RWPE2 (cell line): Measurements from ENCODE around the gene LAMA3.

Experiments used
- ATAC-seq: fragments of 200-7000 bp; cut with Tn5 transposase; 3 replicates; pipeline ENCODE4 v1.9.1; 2021; ENCODE audit warnings: low read depth
- DNase-seq: peaks from one replicate; pipeline ENCODE4 v3.0.0-alpha.2; 2020; ENCODE audit warnings: low spot score
- H3K27ac ChIP-seq: fragments of 450-650 bp; 2 replicates; pipeline ENCODE4 v1.5.1; 2017; ENCODE audit warnings: mild to moderate bottlenecking; ENCODE audit not compliant: poor library complexity, severe bottlenecking
- H3K27me3 ChIP-seq: fragments of 250-450 bp; sonication (Bioruptor Pico); 2 replicates; pipeline ENCODE4 v1.5.1; 2021; ENCODE audit warnings: mild to moderate bottlenecking, moderate library complexity; ENCODE audit not compliant: insufficient read depth, poor library complexity, severe bottlenecking
- H3K36me3 ChIP-seq: fragments of 250-450 bp; sonication (Bioruptor Pico); 2 replicates; pipeline ENCODE4 v1.5.1; 2020; ENCODE audit warnings: low read depth, mild to moderate bottlenecking, moderate library complexity
- H3K4me1 ChIP-seq: fragments of 250-450 bp; sonication (Bioruptor Pico); 2 replicates; pipeline ENCODE4 v1.5.1; 2021; ENCODE audit warnings: mild to moderate bottlenecking, moderate library complexity; ENCODE audit not compliant: insufficient read depth, poor library complexity, severe bottlenecking
- H3K4me3 ChIP-seq: fragments of 250-450 bp; sonication (Bioruptor Pico); 2 replicates; pipeline ENCODE4 v1.5.1; 2021; ENCODE audit warnings: mild to moderate bottlenecking, moderate library complexity; ENCODE audit not compliant: severe bottlenecking
- H3K9me3 ChIP-seq: fragments of 250-450 bp; sonication (Bioruptor Pico); 2 replicates; pipeline ENCODE4 v1.5.1; 2021; ENCODE audit warnings: mild to moderate bottlenecking, moderate library complexity; ENCODE audit not compliant: severe bottlenecking
- TF ChIP-seq, protein P1 (sequence below): fragments of 450-650 bp; IDR thresholded peaks from one replicate; pipeline ENCODE4 v1.5.1; 2017; ENCODE audit warnings: mild to moderate bottlenecking, moderate library complexity; ENCODE audit not compliant: poor library complexity, severe bottlenecking

The LAMA3 gene

GRCh38 chr18:23897291-23897690, 208.0 kb downstream of the LAMA3 start:
- H3K27ac ChIP-seq, result no peak overlapping the region
- no peak overlapping the region for H3K4me3 ChIP-seq
- H3K4me1 ChIP-seq, result no peaks in the 10 kb centered on the region
- no peaks in the 10 kb centered on the region for H3K9me3 ChIP-seq
- no peaks in the 10 kb centered on the region for H3K27me3 ChIP-seq
- ATAC-seq (no peak), DNase-seq (no peak)
- TF ChIP-seq, protein P1, sequence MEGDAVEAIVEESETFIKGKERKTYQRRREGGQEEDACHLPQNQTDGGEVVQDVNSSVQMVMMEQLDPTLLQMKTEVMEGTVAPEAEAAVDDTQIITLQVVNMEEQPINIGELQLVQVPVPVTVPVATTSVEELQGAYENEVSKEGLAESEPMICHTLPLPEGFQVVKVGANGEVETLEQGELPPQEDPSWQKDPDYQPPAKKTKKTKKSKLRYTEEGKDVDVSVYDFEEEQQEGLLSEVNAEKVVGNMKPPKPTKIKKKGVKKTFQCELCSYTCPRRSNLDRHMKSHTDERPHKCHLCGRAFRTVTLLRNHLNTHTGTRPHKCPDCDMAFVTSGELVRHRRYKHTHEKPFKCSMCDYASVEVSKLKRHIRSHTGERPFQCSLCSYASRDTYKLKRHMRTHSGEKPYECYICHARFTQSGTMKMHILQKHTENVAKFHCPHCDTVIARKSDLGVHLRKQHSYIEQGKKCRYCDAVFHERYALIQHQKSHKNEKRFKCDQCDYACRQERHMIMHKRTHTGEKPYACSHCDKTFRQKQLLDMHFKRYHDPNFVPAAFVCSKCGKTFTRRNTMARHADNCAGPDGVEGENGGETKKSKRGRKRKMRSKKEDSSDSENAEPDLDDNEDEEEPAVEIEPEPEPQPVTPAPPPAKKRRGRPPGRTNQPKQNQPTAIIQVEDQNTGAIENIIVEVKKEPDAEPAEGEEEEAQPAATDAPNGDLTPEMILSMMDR, result no peak
- peaks cover 100% of the 10 kb centered on the region for H3K36me3 ChIP-seq

DNA sequence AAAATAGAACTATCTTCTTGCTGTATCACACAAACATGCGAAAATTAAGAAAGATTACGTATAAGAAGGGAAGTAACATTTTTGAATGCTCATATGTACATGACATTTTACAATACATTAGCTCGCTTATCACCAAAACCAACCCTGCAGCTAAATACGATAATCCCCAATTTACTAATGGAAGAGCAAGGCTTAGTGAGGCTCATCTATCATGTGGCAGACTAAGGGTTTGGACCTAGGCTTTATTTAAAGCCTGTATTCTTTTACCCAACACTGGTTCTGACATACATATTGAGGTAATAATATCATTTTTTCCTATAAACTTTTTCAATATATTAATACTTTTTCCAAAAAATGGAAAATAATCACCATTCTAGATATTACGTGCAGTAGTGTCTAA, 208.5 kb downstream of the LAMA3 start:
- Histone ChIP-seq H3K27me3 (no peaks in the 10 kb centered on the region), H3K9me3 (no peaks in the 10 kb centered on the region)
- no peak for ATAC-seq

GRCh38 chr18:23900994-23901393, 211.7 kb downstream of the LAMA3 start:
- peaks cover 100% of the 10 kb centered on the region for H3K36me3 ChIP-seq
- TF ChIP-seq, protein P1, result no peak
- no peaks in the 10 kb centered on the region for H3K27me3 ChIP-seq
- H3K4me3 ChIP-seq, result no peak overlapping the region
- DNase-seq (no peak), ATAC-seq (no peak)
- H3K9me3 ChIP-seq, result no peaks in the 10 kb centered on the region
- no peaks in the 10 kb centered on the region for H3K4me1 ChIP-seq
- H3K27ac ChIP-seq, result no peak overlapping the region

More for the DNA sequence above, 208.5 kb downstream of the LAMA3 start:
- no peaks in the 10 kb centered on the region for H3K4me1 ChIP-seq
- H3K4me3 ChIP-seq, result no peak overlapping the region
- H3K36me3 ChIP-seq, result peaks cover 100% of the 10 kb centered on the region
- TF ChIP-seq, protein P1, result no peak
- no peak overlapping the region for H3K27ac ChIP-seq
- no peak for DNase-seq

GRCh38 chr18:23902396-23902795, 213.1 kb downstream of the LAMA3 start:
- TF ChIP-seq, protein P1, result no peak
- Histone ChIP-seq H3K4me3 (no peak overlapping the region), H3K4me1 (no peaks in the 10 kb centered on the region), H3K27ac (no peak overlapping the region), H3K36me3 (peaks cover 100% of the 10 kb centered on the region), H3K9me3 (no peaks in the 10 kb centered on the region), H3K27me3 (no peaks in the 10 kb centered on the region)
- no peak for DNase-seq
- no peak for ATAC-seq

GRCh38 chr18:23903971-23904370, 214.7 kb downstream of the LAMA3 start:
- no peak for DNase-seq
- H3K27ac ChIP-seq, result no peak overlapping the region
- ATAC-seq, result no peak
- H3K9me3 ChIP-seq, result no peaks in the 10 kb centered on the region
- no peaks in the 10 kb centered on the region for H3K4me1 ChIP-seq
- H3K36me3 ChIP-seq, result peaks cover 98% of the 10 kb centered on the region
- H3K4me3 ChIP-seq, result no peak overlapping the region
- TF ChIP-seq, protein P1, result no peak
- no peaks in the 10 kb centered on the region for H3K27me3 ChIP-seq
